H9 (cell line): ENCODE measurements around the gene LAIR2. TPM values are rescaled to one million over a fixed set of nuclear protein-coding genes. Genes with fewer than 3 reads are reported as not detected.

Source experiments
- DNase-seq: peaks from one replicate; pipeline ENCODE4 v3.0.0-alpha.2; 2017
- H2AFZ ChIP-seq: one replicate; pipeline ENCODE4 v1.6.1; 2013; ENCODE audit warnings: mild to moderate bottlenecking, low read length, control low read depth, moderate library complexity
- H2AK5ac ChIP-seq: 2 replicates; pipeline ENCODE4 v1.6.1; 2013; ENCODE audit warnings: low read length, control low read depth, mixed read lengths; ENCODE audit not compliant: insufficient read length
- H2BK120ac ChIP-seq: one replicate; pipeline ENCODE4 v1.6.1; 2013; ENCODE audit warnings: low read depth, mild to moderate bottlenecking, low read length, control low read depth, inconsistent platforms; ENCODE audit not compliant: poor library complexity, severe bottlenecking
- H2BK12ac ChIP-seq: 2 replicates; pipeline ENCODE4 v1.6.1; 2013; ENCODE audit warnings: low read length, control low read depth, mixed read lengths, low read depth; ENCODE audit not compliant: insufficient read length
- H2BK15ac ChIP-seq: 2 replicates; pipeline ENCODE4 v1.6.1; 2013; ENCODE audit warnings: low read depth, low read length, control low read depth
- H2BK20ac ChIP-seq: one replicate; pipeline ENCODE4 v1.6.1; 2013; ENCODE audit warnings: low read depth, mild to moderate bottlenecking, low read length, control low read depth, inconsistent platforms; ENCODE audit not compliant: poor library complexity, severe bottlenecking
- H2BK5ac ChIP-seq: 2 replicates; pipeline ENCODE4 v1.6.1; 2013; ENCODE audit warnings: low read length, control low read depth, mixed read lengths; ENCODE audit not compliant: insufficient read length
- H3K14ac ChIP-seq: 2 replicates; pipeline ENCODE4 v1.6.1; 2013; ENCODE audit warnings: low read length, control low read depth; ENCODE audit not compliant: insufficient read depth
- H3K18ac ChIP-seq: 2 replicates; pipeline ENCODE4 v1.6.1; 2013; ENCODE audit warnings: low read depth, mild to moderate bottlenecking, mixed read lengths, low read length, control low read depth; ENCODE audit not compliant: insufficient read length
- H3K23ac ChIP-seq: 2 replicates; pipeline ENCODE4 v1.6.1; 2013; ENCODE audit warnings: low read length, control low read depth, mixed read lengths, low read depth; ENCODE audit not compliant: insufficient read length
- H3K23me2 ChIP-seq: 2 replicates; pipeline ENCODE4 v1.6.1; 2013; ENCODE audit warnings: low read depth, mild to moderate bottlenecking, mixed read lengths, low read length, control low read depth; ENCODE audit not compliant: insufficient read length, poor library complexity, severe bottlenecking
- H3K27ac ChIP-seq: 2 replicates; pipeline ENCODE4 v1.5.1; 2013; ENCODE audit warnings: low read length, control low read depth, mixed read lengths, low read depth; ENCODE audit not compliant: insufficient read length
- H3K27me3 ChIP-seq: 2 replicates; pipeline ENCODE4 v1.6.1; 2013; ENCODE audit warnings: low read length, control low read depth, inconsistent platforms; ENCODE audit not compliant: insufficient read depth
- H3K4ac ChIP-seq: 2 replicates; pipeline ENCODE4 v1.6.1; 2013; ENCODE audit warnings: low read depth, mild to moderate bottlenecking, control low read depth, inconsistent platforms, low read length, moderate library complexity
- H3K4me1 ChIP-seq: 2 replicates; pipeline ENCODE4 v1.6.1; 2013; ENCODE audit warnings: low read length, control low read depth, inconsistent platforms; ENCODE audit not compliant: insufficient read depth
- H3K4me2 ChIP-seq: 2 replicates; pipeline ENCODE4 v1.6.1; 2013; ENCODE audit warnings: low read length, control low read depth, mixed read lengths; ENCODE audit not compliant: insufficient read length, insufficient read depth
- H3K56ac ChIP-seq: 2 replicates; pipeline ENCODE4 v1.6.1; 2013; ENCODE audit warnings: low read depth, mild to moderate bottlenecking, mixed read lengths, low read length, control low read depth; ENCODE audit not compliant: insufficient read length
- H3K79me1 ChIP-seq: 2 replicates; pipeline ENCODE4 v1.6.1; 2013; ENCODE audit warnings: low read depth, mild to moderate bottlenecking, moderate library complexity, low read length, control low read depth, inconsistent platforms; ENCODE audit not compliant: insufficient read depth, poor library complexity, severe bottlenecking
- H3K79me2 ChIP-seq: 2 replicates; pipeline ENCODE4 v1.6.1; 2013; ENCODE audit warnings: low read length, control low read depth, inconsistent platforms; ENCODE audit not compliant: insufficient read depth
- H3K9ac ChIP-seq: 2 replicates; pipeline ENCODE4 v1.6.1; 2013; ENCODE audit warnings: low read length, control low read depth, mixed read lengths; ENCODE audit not compliant: insufficient read length; ENCODE audit errors: extremely low read depth
- H3K9me3 ChIP-seq: one replicate; pipeline ENCODE4 v1.6.1; 2013; ENCODE audit warnings: low read depth, low read length, inconsistent platforms; ENCODE audit not compliant: control insufficient read depth
- H3T11ph ChIP-seq: one replicate; pipeline ENCODE4 v1.6.1; 2013; ENCODE audit warnings: mild to moderate bottlenecking, low read length, control low read depth, inconsistent platforms
- H4K20me1 ChIP-seq: one replicate; pipeline ENCODE4 v1.6.1; 2013; ENCODE audit not compliant: control insufficient read depth, insufficient read length, insufficient read depth
- H4K5ac ChIP-seq: 2 replicates; pipeline ENCODE4 v1.6.1; 2013; ENCODE audit warnings: low read depth, mild to moderate bottlenecking, mixed read lengths, low read length, control low read depth; ENCODE audit not compliant: insufficient read length
- H4K8ac ChIP-seq: replicated peaks from 2 replicates; pipeline ENCODE4 v1.6.1; 2013; ENCODE audit warnings: low read length, control low read depth, mixed read lengths, low read depth; ENCODE audit not compliant: insufficient read length
- H4K91ac ChIP-seq: 2 replicates; pipeline ENCODE4 v1.6.1; 2013; ENCODE audit warnings: low read depth, mild to moderate bottlenecking, moderate library complexity, mixed read lengths, low read length, control low read depth; ENCODE audit not compliant: insufficient read length
- H3K27ac Mint-ChIP-seq, 3 experiments: 2 replicates in 2 of 3; 3 replicates in 1 of 3; pipeline ENCODE4 v1.8.0; 2020 to 2021; ENCODE audit warnings: mixed read lengths in 3 of 3, mild to moderate bottlenecking in 1 of 3, moderate library complexity in 1 of 3
- H3K27me3 Mint-ChIP-seq: 2 replicates; pipeline ENCODE4 v1.8.0; 2021; ENCODE audit warnings: low read depth, mild to moderate bottlenecking, moderate library complexity, mixed read lengths
- H3K36me3 Mint-ChIP-seq, 3 experiments: 2 replicates in 2 of 3; 3 replicates in 1 of 3; pipeline ENCODE4 v1.8.0; 2020 to 2021; ENCODE audit warnings: low read depth in 3 of 3, mixed read lengths in 3 of 3; ENCODE audit not compliant: insufficient read depth in 1 of 3
- H3K4me1 Mint-ChIP-seq, 2 experiments: 2 replicates each; pipeline ENCODE4 v1.8.0; 2020; ENCODE audit warnings: mixed read lengths in 2 of 2
- H3K4me3 Mint-ChIP-seq, 2 experiments: 2 replicates in 1 of 2; 3 replicates in 1 of 2; pipeline ENCODE4 v1.8.0; 2020 to 2021; ENCODE audit warnings: mild to moderate bottlenecking in 2 of 2, mixed read lengths in 2 of 2, moderate library complexity in 1 of 2
- H3K9me3 Mint-ChIP-seq, 2 experiments: 2 replicates in 1 of 2; 3 replicates in 1 of 2; pipeline ENCODE4 v1.8.0; 2020; ENCODE audit warnings: mild to moderate bottlenecking in 2 of 2, mixed read lengths in 2 of 2, moderate library complexity in 1 of 2
- WGBS: extraction: QIAGEN DNeasy Blood & Tissue Kit; methylation state at CpG from one replicate; pipeline ENCODE4 v1.1.7; 2013; ENCODE audit warnings: missing lambda C conversion rate, low lambda C conversion rate, mixed read lengths; ENCODE audit not compliant: insufficient read length; ENCODE audit errors: extremely low coverage; 5-methylcytosine and 5-hydroxymethylcytosine counted together
- total RNA-seq: library from RNA; stranded (reverse); gene quantifications from 2 replicates; pipeline ENCODE4 v1.2.1, GENCODE V29; 2021
- TF ChIP-seq, protein P1 (sequence below): fragments of 200-600 bp; sonication (generic); conservative IDR thresholded peaks from 3 replicates; pipeline ENCODE4 v1.8.0; 2021; ENCODE audit warnings: antibody characterized with exemption, mild to moderate bottlenecking

Gene LAIR2
- total RNA-seq, 1 experiment from 2014 or later = not detected

DNA sequence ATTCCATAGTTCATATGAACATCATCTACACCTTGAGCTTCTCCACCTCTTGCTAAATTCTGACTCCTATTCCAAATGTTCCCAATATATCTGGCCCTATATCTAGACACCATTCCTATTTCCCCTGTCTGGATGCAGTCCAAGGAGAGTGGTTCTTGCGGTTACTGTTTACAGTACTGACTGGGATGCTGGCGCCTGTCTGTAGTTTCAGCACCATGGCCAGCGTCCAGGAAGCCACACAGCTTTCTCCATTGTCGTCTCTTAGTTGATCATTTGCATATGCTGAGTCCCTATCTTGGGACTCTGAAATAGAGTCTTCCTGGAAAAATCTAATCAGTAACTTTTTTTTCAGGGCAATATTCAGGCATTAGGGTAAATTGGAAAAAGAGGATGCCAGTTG is 14.9 kb downstream of the LAIR2 start:
- Histone ChIP-seq H2BK120ac (no peak overlapping the region), H3K4me2 (no peak overlapping the region), H4K5ac (no peak overlapping the region), H4K8ac (no peak overlapping the region), H3K9me3 (peaks cover 73% of the 10 kb centered on the region), H2BK20ac (no peak overlapping the region), H3K79me2 (no peaks in the 10 kb centered on the region), H4K20me1 (no peaks in the 10 kb centered on the region), H4K91ac (no peak overlapping the region), H3T11ph (no peak overlapping the region), H2BK15ac (no peak overlapping the region), H3K18ac (no peak overlapping the region), H2BK12ac (no peak overlapping the region), H3K56ac (no peak overlapping the region), H3K23me2 (no peaks in the 10 kb centered on the region), H3K23ac (no peak overlapping the region), H3K9ac (no peak overlapping the region), H3K4ac (no peak overlapping the region), H3K27me3 (no peaks in the 10 kb centered on the region), H3K27ac (no peak overlapping the region), H2BK5ac (no peak overlapping the region), H2AK5ac (no peak overlapping the region), H3K14ac (no peak overlapping the region), H3K4me1 (no peaks in the 10 kb centered on the region), H2AFZ (no peak overlapping the region), H3K79me1 (no peaks in the 10 kb centered on the region)
- peaks cover 11% of the 10 kb centered on the region for H3K27me3 Mint-ChIP-seq
- no peaks in the 10 kb centered on the region for H3K4me1 Mint-ChIP-seq
- no peak overlapping the region for H3K4me3 Mint-ChIP-seq
- TF ChIP-seq, protein P1, sequence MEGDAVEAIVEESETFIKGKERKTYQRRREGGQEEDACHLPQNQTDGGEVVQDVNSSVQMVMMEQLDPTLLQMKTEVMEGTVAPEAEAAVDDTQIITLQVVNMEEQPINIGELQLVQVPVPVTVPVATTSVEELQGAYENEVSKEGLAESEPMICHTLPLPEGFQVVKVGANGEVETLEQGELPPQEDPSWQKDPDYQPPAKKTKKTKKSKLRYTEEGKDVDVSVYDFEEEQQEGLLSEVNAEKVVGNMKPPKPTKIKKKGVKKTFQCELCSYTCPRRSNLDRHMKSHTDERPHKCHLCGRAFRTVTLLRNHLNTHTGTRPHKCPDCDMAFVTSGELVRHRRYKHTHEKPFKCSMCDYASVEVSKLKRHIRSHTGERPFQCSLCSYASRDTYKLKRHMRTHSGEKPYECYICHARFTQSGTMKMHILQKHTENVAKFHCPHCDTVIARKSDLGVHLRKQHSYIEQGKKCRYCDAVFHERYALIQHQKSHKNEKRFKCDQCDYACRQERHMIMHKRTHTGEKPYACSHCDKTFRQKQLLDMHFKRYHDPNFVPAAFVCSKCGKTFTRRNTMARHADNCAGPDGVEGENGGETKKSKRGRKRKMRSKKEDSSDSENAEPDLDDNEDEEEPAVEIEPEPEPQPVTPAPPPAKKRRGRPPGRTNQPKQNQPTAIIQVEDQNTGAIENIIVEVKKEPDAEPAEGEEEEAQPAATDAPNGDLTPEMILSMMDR = no peak
- peaks cover 94 to 97% of the 10 kb centered on the region in 2 experiments for H3K9me3 Mint-ChIP-seq
- DNase-seq = peak; percentile 29
- peaks cover 7 to 48% (median 19%) of the 10 kb centered on the region in 3 experiments; a peak in 6 of 7 replicates for H3K36me3 Mint-ChIP-seq
- no CpG with 5 or more reads among the region's 4 CpGs for WGBS
- no peak overlapping the region for H3K27ac Mint-ChIP-seq
